Stimulated activated naive B cell treated with anti-CD40 and anti-IgM and Interleukin-4, amounts not matched to agents 10 μg/mL and 1 μg/mL and 100 μg/mL, for 72 hours (primary cell): ENCODE data around the gene SH3RF2.
A peak's percentile ranks its signal among the peaks of the same experiment; 100 is the strongest.

ENCODE experiments used
- ATAC-seq, 2 donors: fragments of 150-1000 bp; cut with Tn5 transposase; replicated peaks; 2 replicates each; pipeline ENCODE4 v1.10.0; 2021; ENCODE audit warnings: moderate library complexity in 1 of 2
- DNase-seq: peaks from one replicate; pipeline ENCODE4 v3.0.0; 2021
- H3K27ac Mint-ChIP-seq: one replicate; pipeline ENCODE4 v1.8.0; 2022; ENCODE audit warnings: mild to moderate bottlenecking, mixed read lengths
- H3K27me3 Mint-ChIP-seq, 2 donors: one replicate each; pipeline ENCODE4 v1.8.0; 2022; ENCODE audit warnings: mixed read lengths in 2 of 2
- H3K36me3 Mint-ChIP-seq, 2 donors: one replicate each; pipeline ENCODE4 v1.8.0; 2022; ENCODE audit warnings: mixed read lengths in 2 of 2, mild to moderate bottlenecking in 1 of 2
- H3K4me1 Mint-ChIP-seq, 2 donors: one replicate each; pipeline ENCODE4 v1.8.0; 2022; ENCODE audit warnings: mixed read lengths in 2 of 2, mild to moderate bottlenecking in 1 of 2
- H3K4me3 Mint-ChIP-seq, 2 donors: one replicate each; pipeline ENCODE4 v1.8.0; 2022; ENCODE audit warnings: mild to moderate bottlenecking in 2 of 2, mixed read lengths in 2 of 2, moderate library complexity in 1 of 2
- H3K9me3 Mint-ChIP-seq, 2 donors: one replicate each; pipeline ENCODE4 v1.8.0; 2022; ENCODE audit warnings: mixed read lengths in 2 of 2, mild to moderate bottlenecking in 1 of 2

Gene SH3RF2

GRCh38 chr5:145937432-145938250 lies 1.3 kb downstream of the SH3RF2 start:
- H3K4me3 Mint-ChIP-seq = no peak overlapping the region
- no peaks in the 10 kb centered on the region for H3K4me1 Mint-ChIP-seq
- H3K36me3 Mint-ChIP-seq = no peaks in the 10 kb centered on the region
- ATAC-seq (no peak), DNase-seq (no peak)
- peaks cover 29 to 41% of the 10 kb centered on the region in 2 donors for H3K27me3 Mint-ChIP-seq
- no peak overlapping the region for H3K27ac Mint-ChIP-seq
- no peaks in the 10 kb centered on the region for H3K9me3 Mint-ChIP-seq

DNA sequence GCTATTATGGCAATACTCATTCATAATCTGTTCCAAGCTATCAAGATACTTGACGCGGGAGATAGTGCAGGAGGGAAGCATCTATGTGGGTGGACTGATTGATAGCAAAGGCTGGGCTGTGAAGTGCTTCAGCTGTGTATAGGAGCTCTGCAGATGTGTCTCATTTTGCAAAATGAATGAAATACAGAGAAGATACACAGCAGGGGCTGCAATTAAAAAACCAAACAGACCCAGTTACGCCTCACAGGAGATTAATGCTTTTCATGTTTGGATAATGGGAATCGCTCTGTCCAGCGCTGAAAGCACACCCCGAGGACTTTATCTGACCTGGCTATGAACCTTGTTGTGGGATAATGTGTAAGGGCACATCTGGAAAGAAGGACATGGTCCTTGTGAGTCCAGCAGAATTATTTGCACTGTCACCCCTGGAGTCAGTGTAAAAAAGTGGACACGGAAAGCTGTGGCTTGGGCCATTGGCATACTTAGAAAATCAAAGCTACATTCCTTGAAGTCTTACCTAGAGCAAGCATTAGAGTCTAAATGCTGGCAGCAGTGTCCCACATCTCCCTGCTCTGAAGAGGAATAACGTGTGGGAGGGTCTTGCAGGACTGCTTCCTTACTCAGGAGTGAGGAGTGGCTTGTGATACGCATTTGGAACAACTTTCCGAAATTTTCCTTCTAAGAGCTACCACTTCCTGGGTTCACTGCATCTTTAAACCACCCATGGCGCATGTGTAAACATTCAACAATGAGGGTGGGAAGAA lies 2.6 kb downstream of the SH3RF2 start:
- Mint-ChIP-seq H3K27me3 (peaks cover 28 to 41% of the 10 kb centered on the region in 2 donors), H3K9me3 (no peaks in the 10 kb centered on the region), H3K4me1 (no peaks in the 10 kb centered on the region), H3K27ac (no peak overlapping the region), H3K36me3 (no peaks in the 10 kb centered on the region), H3K4me3 (no peak overlapping the region)
- ATAC-seq (no peak), DNase-seq (no peak)

GRCh38 chr5:145939540-145940065 lies 3.2 kb downstream of the SH3RF2 start:
- Mint-ChIP-seq H3K4me3 (no peak overlapping the region), H3K27ac (no peak overlapping the region), H3K9me3 (no peaks in the 10 kb centered on the region), H3K36me3 (no peaks in the 10 kb centered on the region), H3K4me1 (no peaks in the 10 kb centered on the region), H3K27me3 (peaks cover 27 to 35% of the 10 kb centered on the region in 2 donors)
- DNase-seq (no peak), ATAC-seq (no peak)

DNA sequence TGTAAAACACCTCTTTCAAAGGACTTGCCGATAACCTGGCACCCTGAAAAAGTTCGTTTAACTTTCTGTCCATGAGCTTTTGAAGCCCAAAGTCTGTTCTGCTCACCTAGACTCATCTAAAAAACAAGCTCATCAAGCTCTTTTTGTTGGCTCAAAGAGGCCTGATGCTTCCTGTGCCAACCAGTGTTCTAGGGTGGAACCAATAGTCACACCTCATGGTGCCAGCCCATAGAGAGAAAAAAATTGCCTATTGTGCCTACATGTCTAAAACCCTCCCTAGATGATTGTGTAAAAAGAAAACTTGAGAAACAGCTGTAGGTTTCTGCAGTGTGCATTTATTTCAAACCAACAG lies 4.7 kb downstream of the SH3RF2 start:
- Mint-ChIP-seq H3K4me3 (no peak overlapping the region), H3K27ac (no peak overlapping the region), H3K9me3 (no peaks in the 10 kb centered on the region), H3K27me3 (peaks cover 20 to 23% of the 10 kb centered on the region in 2 donors), H3K4me1 (no peaks in the 10 kb centered on the region), H3K36me3 (no peaks in the 10 kb centered on the region)
- ATAC-seq (no peak), DNase-seq (no peak)

- no peak for ATAC-seq
- H3K4me3 Mint-ChIP-seq = no peak overlapping the region
- peaks cover 15 to 18% of the 10 kb centered on the region in 2 donors for H3K27me3 Mint-ChIP-seq
- no peak for DNase-seq
- H3K27ac Mint-ChIP-seq = no peak overlapping the region
- H3K36me3 Mint-ChIP-seq = no peaks in the 10 kb centered on the region
- H3K9me3 Mint-ChIP-seq = no peaks in the 10 kb centered on the region
- H3K4me1 Mint-ChIP-seq = no peaks in the 10 kb centered on the region
Observed at GRCh38 chr5:145941448-145942130, 5.2 kb downstream of the SH3RF2 start.

GRCh38 chr5:145942201-145942600 lies 5.8 kb downstream of the SH3RF2 start:
- Mint-ChIP-seq H3K27ac (no peak overlapping the region), H3K4me3 (no peak overlapping the region), H3K27me3 (peaks cover 9 to 12% of the 10 kb centered on the region in 2 donors), H3K4me1 (no peaks in the 10 kb centered on the region), H3K36me3 (no peaks in the 10 kb centered on the region), H3K9me3 (no peaks in the 10 kb centered on the region)
- no peak for DNase-seq
- ATAC-seq = no peak

- Mint-ChIP-seq H3K9me3 (no peaks in the 10 kb centered on the region), H3K36me3 (no peaks in the 10 kb centered on the region), H3K27ac (no peak overlapping the region), H3K4me3 (no peak overlapping the region), H3K27me3 (peaks cover 9 to 11% of the 10 kb centered on the region in 2 donors), H3K4me1 (no peaks in the 10 kb centered on the region)
- no peak for DNase-seq
- no peak for ATAC-seq
Observed at GRCh38 chr5:145942749-145943148, 6.4 kb downstream of the SH3RF2 start.

- Mint-ChIP-seq H3K4me3 (no peak overlapping the region), H3K27me3 (peaks cover 9 to 11% of the 10 kb centered on the region in 2 donors), H3K9me3 (no peaks in the 10 kb centered on the region), H3K27ac (no peak overlapping the region), H3K36me3 (no peaks in the 10 kb centered on the region), H3K4me1 (no peaks in the 10 kb centered on the region)
- no peak for DNase-seq
- ATAC-seq = no peak
Observed at GRCh38 chr5:145943674-145944121, 7.3 kb downstream of the SH3RF2 start.

- DNase-seq (no peak), ATAC-seq (no peak)
- Mint-ChIP-seq H3K36me3 (no peaks in the 10 kb centered on the region), H3K27me3 (peaks cover 11 to 15% of the 10 kb centered on the region in 2 donors), H3K9me3 (no peaks in the 10 kb centered on the region), H3K4me1 (no peaks in the 10 kb centered on the region), H3K27ac (no peak overlapping the region), H3K4me3 (no peak overlapping the region)
Observed at GRCh38 chr5:145944328-145944727, 8.0 kb downstream of the SH3RF2 start.

GRCh38 chr5:145945620-145946111 lies 9.3 kb downstream of the SH3RF2 start:
- no peak overlapping the region for H3K27ac Mint-ChIP-seq
- H3K4me1 Mint-ChIP-seq = no peaks in the 10 kb centered on the region
- H3K9me3 Mint-ChIP-seq = no peaks in the 10 kb centered on the region
- no peaks in the 10 kb centered on the region for H3K36me3 Mint-ChIP-seq
- DNase-seq (no peak), ATAC-seq (no peak)
- no peak overlapping the region for H3K4me3 Mint-ChIP-seq
- peaks cover 9 to 16% of the 10 kb centered on the region in 2 donors for H3K27me3 Mint-ChIP-seq

GRCh38 chr5:145946112-145946861 lies 9.9 kb downstream of the SH3RF2 start:
- H3K4me3 Mint-ChIP-seq = no peak overlapping the region
- DNase-seq = no peak
- peaks cover 9 to 16% of the 10 kb centered on the region in 2 donors for H3K27me3 Mint-ChIP-seq
- H3K9me3 Mint-ChIP-seq = no peaks in the 10 kb centered on the region
- ATAC-seq = peak; percentile 29 to 58
- H3K4me1 Mint-ChIP-seq = no peaks in the 10 kb centered on the region
- H3K27ac Mint-ChIP-seq = no peak overlapping the region
- H3K36me3 Mint-ChIP-seq = no peaks in the 10 kb centered on the region

GRCh38 chr5:145947581-145947980 lies 11.2 kb downstream of the SH3RF2 start:
- no peaks in the 10 kb centered on the region for H3K4me1 Mint-ChIP-seq

DNA sequence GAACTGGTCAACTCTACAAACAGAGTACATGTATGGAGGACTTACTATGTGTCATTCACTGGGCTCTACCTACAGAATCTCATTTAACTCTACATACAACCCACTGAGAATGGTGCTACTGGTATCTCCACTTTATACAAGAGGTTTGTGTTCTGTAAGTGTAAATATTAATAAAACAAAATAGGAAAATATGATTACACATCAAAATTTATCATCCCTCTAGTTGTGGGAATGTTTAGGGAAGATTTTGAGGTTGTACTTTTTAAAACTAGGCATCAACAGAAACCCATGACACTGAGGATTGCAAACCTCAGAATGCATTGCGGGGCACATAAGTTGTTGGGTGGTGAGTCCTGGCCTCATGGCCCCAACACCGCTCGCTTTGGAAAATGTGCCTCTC lies 11.7 kb downstream of the SH3RF2 start:
- peaks cover 9 to 14% of the 10 kb centered on the region in 2 donors for H3K27me3 Mint-ChIP-seq

More at GRCh38 chr5:145947581-145947980, 11.2 kb downstream of the SH3RF2 start:
- H3K27ac Mint-ChIP-seq = no peak overlapping the region
- H3K4me3 Mint-ChIP-seq = no peak overlapping the region
- no peaks in the 10 kb centered on the region for H3K9me3 Mint-ChIP-seq
- DNase-seq = no peak
- peaks cover 9 to 13% of the 10 kb centered on the region in 2 donors for H3K27me3 Mint-ChIP-seq
- no peak for ATAC-seq
- H3K36me3 Mint-ChIP-seq = no peaks in the 10 kb centered on the region

More for the DNA sequence above, 11.7 kb downstream of the SH3RF2 start:
- H3K4me3 Mint-ChIP-seq = no peak overlapping the region
- ATAC-seq (no peak), DNase-seq (no peak)
- H3K9me3 Mint-ChIP-seq = no peaks in the 10 kb centered on the region
- no peak overlapping the region for H3K27ac Mint-ChIP-seq
- H3K36me3 Mint-ChIP-seq = no peaks in the 10 kb centered on the region
- no peaks in the 10 kb centered on the region for H3K4me1 Mint-ChIP-seq
